Spinal cord (tissue), 10 donors: ENCODE data around the gene SMIM10. TPM values are rescaled to one million over a fixed set of nuclear protein-coding genes. Genes with fewer than 3 reads are reported as not detected.

ENCODE experiments used
- DNase-seq, 6 donors: peaks; one replicate each; pipeline versions ENCODE4 v3.0.0 to v3.0.0-alpha.2; 2013 to 2015; ENCODE audit warnings: low spot score in 6 of 6, low read depth in 4 of 6
- H3K27ac ChIP-seq: one replicate; pipeline ENCODE4 v1.5.1; 2013; ENCODE audit warnings: low read depth, low read length, control low read depth
- H3K27me3 ChIP-seq: one replicate; pipeline ENCODE4 v1.6.1; 2013; ENCODE audit warnings: low read length; ENCODE audit not compliant: control insufficient read depth, insufficient read depth
- H3K36me3 ChIP-seq: one replicate; pipeline ENCODE4 v1.6.1; 2013; ENCODE audit warnings: low read length; ENCODE audit not compliant: control insufficient read depth, insufficient read depth
- H3K4me1 ChIP-seq: one replicate; pipeline ENCODE4 v1.6.1; 2013; ENCODE audit warnings: low read length; ENCODE audit not compliant: control insufficient read depth, insufficient read depth
- H3K4me3 ChIP-seq: one replicate; pipeline ENCODE4 v1.5.1; 2013; ENCODE audit warnings: low read depth, low read length, control low read depth
- H3K9me3 ChIP-seq: one replicate; pipeline ENCODE4 v1.6.1; 2013; ENCODE audit warnings: low read length; ENCODE audit not compliant: control insufficient read depth, insufficient read depth
- WGBS: methylation state at CpG from one replicate; pipeline ENCODE4 v1.1.5; 2013; ENCODE audit warnings: missing lambda C conversion rate; ENCODE audit not compliant: insufficient coverage; 5-methylcytosine and 5-hydroxymethylcytosine counted together
- polyA plus RNA-seq, 2 donors: library from polyadenylated mRNA; unstranded; fragments of 120-200 nt; gene quantifications; one replicate each; pipeline ENCODE4 v1.2.1, GENCODE V29; 2013; ENCODE audit not compliant: insufficient read length in 2 of 2
- total RNA-seq, 2 donors: library from RNA; depleted of rRNA in 1 of 2; stranded (reverse); fragments of 120-200 nt in 1 of 2; fragments of >200 nt in 1 of 2; gene quantifications; one replicate each; pipeline versions ENCODE4 v1.2.3 to v1.2.4, GENCODE V29; 2013 to 2014
- donor health status: healthy.

Gene SMIM10
- total and polyA plus RNA-seq, 4 donors, result 4.2 to 8.6 (median 6.3) TPM

DNA sequence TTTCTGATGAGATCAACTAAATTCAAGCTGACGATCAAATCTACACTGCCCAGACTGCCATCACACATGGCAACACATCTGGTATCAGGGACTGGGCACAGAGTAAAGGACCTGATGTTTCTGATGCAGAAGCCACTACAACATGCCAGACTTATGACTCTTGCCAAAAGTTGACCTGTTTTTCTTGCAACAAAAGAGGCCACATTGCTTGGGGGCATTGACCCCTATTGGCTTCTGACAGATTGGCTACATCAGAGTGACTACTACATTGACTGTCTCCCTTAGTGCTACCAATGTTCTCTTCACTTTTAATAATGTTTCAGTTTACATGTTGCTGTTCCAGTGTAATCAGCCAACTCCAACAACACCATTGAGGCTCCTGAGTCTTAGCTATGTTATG lies 15.3 kb upstream of the SMIM10 start:
- no peak overlapping the region for H3K27ac ChIP-seq
- H3K27me3 ChIP-seq, result no peaks in the 10 kb centered on the region
- DNase-seq, result no peak
- H3K9me3 ChIP-seq, result peaks cover 2% of the 10 kb centered on the region
- WGBS, result 55% methylated on average over 1 of the region's 1 CpG
- no peak overlapping the region for H3K4me3 ChIP-seq
- no peaks in the 10 kb centered on the region for H3K36me3 ChIP-seq
- no peaks in the 10 kb centered on the region for H3K4me1 ChIP-seq

DNA sequence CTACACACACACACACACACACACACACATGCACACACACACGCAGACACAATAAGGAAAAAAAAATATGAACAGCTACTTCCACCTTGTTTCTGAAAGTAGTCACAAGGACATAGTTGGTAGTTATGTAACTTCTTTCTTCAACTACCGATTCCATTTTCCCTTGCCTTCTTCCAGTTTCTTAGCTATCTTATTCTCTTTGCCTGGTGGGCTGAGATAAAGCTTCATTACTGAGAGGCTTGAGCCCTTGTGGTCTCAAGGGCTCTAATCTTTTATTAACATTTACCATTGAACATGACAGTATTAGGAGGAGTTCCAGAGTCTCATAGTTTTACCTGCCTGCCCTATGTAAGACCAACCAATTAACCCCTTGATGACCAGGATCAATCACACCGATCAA lies 8.9 kb upstream of the SMIM10 start:
- H3K4me1 ChIP-seq, result no peaks in the 10 kb centered on the region
- no peak for DNase-seq
- no CpG with 5 or more reads among the region's 3 CpGs for WGBS

DNA sequence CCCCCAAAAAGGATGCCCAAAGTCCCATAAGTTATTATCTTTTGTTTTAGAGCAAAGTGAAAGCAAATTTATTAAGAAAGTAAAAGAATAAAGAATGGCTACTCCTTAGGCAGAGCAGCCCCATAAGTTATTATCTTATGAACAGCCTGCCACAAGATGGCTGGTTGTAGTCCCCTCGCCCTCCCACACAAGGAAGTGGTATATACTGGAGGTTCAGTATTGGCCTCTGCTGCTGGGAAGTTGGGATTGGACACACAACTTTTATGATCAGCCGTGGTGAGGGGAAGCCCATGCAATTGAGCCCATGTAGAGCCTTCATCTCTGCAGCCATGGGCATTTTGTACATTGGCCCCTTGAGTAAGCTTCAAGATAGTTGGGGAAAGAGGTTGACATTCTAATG lies 8.0 kb upstream of the SMIM10 start:
- WGBS, result 44% methylated on average over 1 of the region's 2 CpGs

More for the DNA sequence above, 8.9 kb upstream of the SMIM10 start:
- no peak overlapping the region for H3K4me3 ChIP-seq
- H3K9me3 ChIP-seq, result no peaks in the 10 kb centered on the region
- peaks cover 4% of the 10 kb centered on the region for H3K27me3 ChIP-seq
- no peak overlapping the region for H3K27ac ChIP-seq
- no peaks in the 10 kb centered on the region for H3K36me3 ChIP-seq

DNA sequence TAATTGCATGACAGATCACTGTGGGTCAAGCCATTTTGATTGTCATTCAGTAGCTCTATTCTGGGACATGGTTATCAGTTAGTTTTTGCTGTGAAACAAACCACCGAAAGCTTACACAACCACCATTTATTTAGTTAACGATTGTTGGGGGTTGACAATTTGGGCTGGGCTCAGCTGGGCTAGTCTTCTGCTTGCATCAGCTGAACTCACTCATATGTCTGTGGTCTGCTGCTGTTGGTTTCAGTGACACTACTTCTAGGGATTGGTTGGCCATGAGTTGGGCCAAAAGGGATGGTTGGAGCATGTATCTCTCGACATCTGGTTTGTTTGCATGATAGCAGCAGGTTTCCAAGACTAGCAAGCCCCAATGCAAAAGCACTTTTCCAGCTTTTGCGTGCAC lies 5.3 kb upstream of the SMIM10 start:
- Histone ChIP-seq H3K4me1 (no peaks in the 10 kb centered on the region), H3K27me3 (peaks cover 4% of the 10 kb centered on the region), H3K4me3 (no peak overlapping the region), H3K27ac (no peak overlapping the region), H3K9me3 (no peaks in the 10 kb centered on the region), H3K36me3 (no peaks in the 10 kb centered on the region)
- no peak for DNase-seq
- 62% methylated on average over 2 of the region's 4 CpGs for WGBS

More for the DNA sequence above, 8.0 kb upstream of the SMIM10 start:
- no peaks in the 10 kb centered on the region for H3K4me1 ChIP-seq
- H3K4me3 ChIP-seq, result no peak overlapping the region
- H3K9me3 ChIP-seq, result no peaks in the 10 kb centered on the region
- H3K36me3 ChIP-seq, result no peaks in the 10 kb centered on the region
- H3K27me3 ChIP-seq, result peaks cover 4% of the 10 kb centered on the region
- no peak overlapping the region for H3K27ac ChIP-seq
- no peak for DNase-seq

DNA sequence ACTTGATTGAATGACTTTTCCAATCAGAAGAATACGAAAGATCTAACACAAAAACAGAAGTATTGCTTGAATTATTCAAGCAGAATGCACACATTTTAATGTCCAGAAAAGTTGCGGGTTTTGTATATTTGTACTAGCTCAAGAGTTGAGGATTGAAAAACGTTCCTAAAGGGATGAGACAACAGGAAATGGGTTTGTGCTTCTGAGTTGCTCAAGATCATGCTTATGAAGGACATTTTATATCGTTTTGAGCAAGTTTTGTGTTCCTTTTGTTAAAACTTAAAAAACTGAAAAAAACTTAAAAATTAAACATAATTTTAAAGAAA lies 353 bp upstream of the SMIM10 start:
- DNase-seq, result no peak
- H3K27ac ChIP-seq, result no peak overlapping the region
- no peaks in the 10 kb centered on the region for H3K9me3 ChIP-seq
- peaks cover 3% of the 10 kb centered on the region for H3K27me3 ChIP-seq
- 70% methylated on average over 2 of the region's 4 CpGs for WGBS
- no peaks in the 10 kb centered on the region for H3K36me3 ChIP-seq
- H3K4me3 ChIP-seq, result peak overlapping the region; percentile 41
- H3K4me1 ChIP-seq, result peaks cover 3% of the 10 kb centered on the region

DNA sequence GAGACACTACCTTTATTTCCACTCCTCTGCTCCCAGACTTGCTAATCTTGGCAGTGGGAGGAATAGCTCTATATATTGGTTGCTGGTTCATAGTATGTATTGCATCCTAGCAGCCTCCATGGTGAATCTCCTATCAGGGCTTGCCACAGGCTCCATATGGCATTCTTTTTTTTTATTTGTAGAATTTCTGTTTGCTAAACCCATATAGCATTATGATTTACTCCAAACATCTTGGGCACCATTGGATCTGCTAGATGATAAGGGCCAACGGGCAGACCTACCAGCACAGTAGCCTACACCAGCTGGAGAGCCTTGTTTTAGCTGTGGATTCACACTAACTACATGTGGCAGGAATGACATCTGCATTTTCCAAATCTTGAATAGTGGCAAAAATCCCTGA lies 6.9 kb downstream of the SMIM10 start:
- no peaks in the 10 kb centered on the region for H3K4me1 ChIP-seq
- H3K27ac ChIP-seq, result no peak overlapping the region
- no CpG with 5 or more reads among the region's 1 CpG for WGBS
- H3K9me3 ChIP-seq, result no peaks in the 10 kb centered on the region
- H3K4me3 ChIP-seq, result no peak overlapping the region
- no peaks in the 10 kb centered on the region for H3K36me3 ChIP-seq
- DNase-seq, result no peak
- H3K27me3 ChIP-seq, result peaks cover 10% of the 10 kb centered on the region

DNA sequence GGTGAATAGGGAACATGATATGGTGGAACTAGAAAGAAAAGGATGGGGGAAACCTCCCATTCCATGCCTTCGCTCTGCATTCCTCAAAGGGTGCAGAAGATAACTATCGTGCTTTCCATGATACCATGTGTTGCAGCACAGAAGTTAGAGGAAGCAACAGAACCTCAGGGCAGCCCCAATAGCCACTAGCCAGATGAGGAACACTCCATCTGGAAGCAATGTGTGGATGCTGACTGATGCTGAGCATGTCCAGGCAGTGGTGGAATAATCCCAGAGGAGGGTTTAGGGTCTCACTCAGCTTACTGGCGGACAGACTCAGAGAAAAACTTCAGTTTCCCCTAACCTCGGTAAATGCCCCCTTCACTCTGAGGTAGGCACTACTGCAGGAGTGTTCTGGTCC lies 7.5 kb downstream of the SMIM10 start:
- H3K27me3 ChIP-seq, result peaks cover 10% of the 10 kb centered on the region
- H3K36me3 ChIP-seq, result no peaks in the 10 kb centered on the region
- H3K4me3 ChIP-seq, result no peak overlapping the region
- WGBS, result 67% methylated on average over 2 of the region's 4 CpGs
- no peak overlapping the region for H3K27ac ChIP-seq
- no peaks in the 10 kb centered on the region for H3K9me3 ChIP-seq
- H3K4me1 ChIP-seq, result no peaks in the 10 kb centered on the region
- DNase-seq, result no peak

DNA sequence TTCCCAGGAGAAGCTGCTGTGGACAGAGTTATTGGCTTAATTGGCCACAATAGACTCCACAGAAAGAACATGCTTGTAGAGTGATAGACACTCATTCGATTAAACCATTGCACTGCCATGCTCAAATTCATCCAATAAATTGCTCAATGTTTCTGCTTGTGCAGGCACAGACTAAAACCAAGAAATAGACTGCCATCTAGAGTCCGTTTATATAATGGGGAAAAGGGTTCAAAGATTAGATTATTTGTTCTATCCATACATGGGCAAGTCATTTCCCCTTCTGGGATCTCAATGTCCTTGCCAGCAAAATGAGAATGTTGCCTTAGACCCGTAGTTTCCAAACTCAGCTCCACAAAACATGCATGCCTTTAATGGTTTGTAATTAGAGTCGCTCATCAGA lies 8.7 kb downstream of the SMIM10 start:
- no peaks in the 10 kb centered on the region for H3K4me1 ChIP-seq
- peaks cover 10% of the 10 kb centered on the region for H3K27me3 ChIP-seq
- H3K36me3 ChIP-seq, result no peaks in the 10 kb centered on the region
- H3K9me3 ChIP-seq, result no peaks in the 10 kb centered on the region
- no CpG with 5 or more reads among the region's 4 CpGs for WGBS
- H3K27ac ChIP-seq, result no peak overlapping the region
- DNase-seq, result peak in 2 of 6 donors; percentile 26 to 52
- H3K4me3 ChIP-seq, result no peak overlapping the region

DNA sequence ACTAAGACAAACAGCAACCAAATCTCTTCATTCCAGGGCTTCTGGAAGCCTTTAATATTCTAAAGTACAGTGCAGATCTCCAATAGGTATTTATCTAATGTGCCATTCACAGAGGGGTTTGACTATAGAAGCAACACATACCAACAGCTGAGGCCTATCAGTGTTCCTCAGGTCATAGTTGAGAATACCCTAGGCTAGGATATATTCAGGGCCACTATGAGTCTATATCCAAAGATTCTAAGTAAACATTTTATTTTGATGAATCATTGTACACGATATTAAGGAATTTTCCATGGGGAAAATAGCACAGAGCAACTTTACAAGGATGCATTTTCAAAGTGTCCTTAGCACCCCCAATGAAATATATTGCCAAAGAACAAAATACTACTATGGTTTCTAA lies 9.7 kb downstream of the SMIM10 start:
- H3K4me3 ChIP-seq, result no peak overlapping the region
- no peaks in the 10 kb centered on the region for H3K9me3 ChIP-seq
- no peaks in the 10 kb centered on the region for H3K4me1 ChIP-seq
- no CpG with 5 or more reads among the region's 1 CpG for WGBS
- no peak overlapping the region for H3K27ac ChIP-seq
- H3K27me3 ChIP-seq, result peaks cover 10% of the 10 kb centered on the region
- no peak for DNase-seq
- no peaks in the 10 kb centered on the region for H3K36me3 ChIP-seq

DNA sequence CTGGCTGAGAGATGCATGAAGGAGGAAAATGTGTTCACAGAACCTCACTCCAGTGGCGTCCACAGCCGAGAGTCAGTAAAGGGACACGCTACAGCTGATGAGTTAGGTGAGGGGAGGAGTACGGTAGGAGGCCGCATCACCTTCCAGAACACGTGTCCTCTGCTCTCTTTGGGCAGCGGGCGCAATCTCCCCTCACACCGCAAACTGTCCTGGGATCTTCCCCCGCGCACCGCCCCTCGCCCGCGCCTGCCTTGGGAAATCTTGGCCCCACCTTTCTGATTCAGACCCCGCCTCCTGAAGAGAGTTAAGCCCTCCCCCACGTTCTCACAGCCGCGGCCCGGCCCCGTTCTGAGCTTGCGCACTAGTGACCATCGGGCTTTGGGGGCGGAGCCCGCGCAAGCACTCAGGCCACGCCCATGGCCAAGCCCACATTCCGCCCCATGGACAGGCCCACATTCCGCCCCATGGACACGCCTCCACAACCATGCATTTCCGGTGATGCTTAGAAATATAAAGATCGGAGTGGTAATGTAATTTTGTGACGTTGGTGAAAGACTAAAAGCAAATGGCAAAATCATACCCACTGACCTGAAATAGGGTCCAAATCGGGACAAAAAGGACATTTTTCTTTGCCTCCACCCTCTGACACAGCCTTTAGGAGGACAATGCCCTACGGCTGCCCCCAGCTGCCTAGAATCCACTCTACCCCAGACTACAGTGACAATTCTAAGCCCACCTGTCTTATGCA lies 13.3 kb downstream of the SMIM10 start:
- Histone ChIP-seq H3K36me3 (no peaks in the 10 kb centered on the region), H3K27me3 (peaks cover 3% of the 10 kb centered on the region), H3K27ac (no peak overlapping the region), H3K4me3 (peak overlapping the region; percentile 46), H3K4me1 (no peaks in the 10 kb centered on the region), H3K9me3 (no peaks in the 10 kb centered on the region)
- peak; percentile 63 to 98 (median 82) for DNase-seq
- WGBS, result 27% methylated on average over 23 of the region's 35 CpGs
